A673 (cell line): ENCODE measurements around the gene MMP3. TPM values are rescaled to one million over a fixed set of nuclear protein-coding genes. Genes with fewer than 3 reads are reported as not detected.

Experiments
- BruUV-seq: library from RNA; stranded (reverse); fragments of 400-500 nt; replicated peaks from 2 replicates; lab custom pipeline; 2021; lab: Mats Ljungman, UMichigan
- CTCF ChIA-PET: fragments of 300-600 bp; sonication (Branson Sonifier 250); formaldehyde crosslinking; loops from one replicate; lab custom pipeline; 2022; ENCODE audit warnings: antibody characterized with exemption; lab: Charles Lee
- POLR2A ChIA-PET: fragments of 300-600 bp; sonication (Branson Sonifier 250); formaldehyde crosslinking; loops from one replicate; lab custom pipeline; 2022; ENCODE audit warnings: antibody characterized with exemption; ENCODE audit not compliant: low non-redundant PET; lab: Charles Lee
- DNase-seq: peaks from one replicate; pipeline ENCODE4 v3.0.0-alpha.2; 2015; ENCODE audit warnings: low spot score
- H3K27ac ChIP-seq: fragments of 200-600 bp; sonication (generic); 2 replicates; pipeline ENCODE4 v1.5.1; 2016; ENCODE audit warnings: mixed run types, low read depth, mild to moderate bottlenecking, mixed read lengths, antibody characterized with exemption, low read length; ENCODE audit not compliant: poor library complexity, severe bottlenecking
- H3K27me3 ChIP-seq: fragments of 200-600 bp; sonication (generic); replicated peaks from 2 replicates; pipeline ENCODE4 v1.6.1; 2017; ENCODE audit warnings: mixed run types, low read depth, mild to moderate bottlenecking, mixed read lengths, antibody characterized with exemption, low read length; ENCODE audit not compliant: insufficient read depth, poor library complexity
- H3K36me3 ChIP-seq: fragments of 200-600 bp; sonication (generic); 2 replicates; pipeline ENCODE4 v1.6.1; 2016; ENCODE audit warnings: mixed run types, mild to moderate bottlenecking, mixed read lengths, antibody characterized with exemption, low read length; ENCODE audit not compliant: insufficient read depth, poor library complexity, severe bottlenecking
- H3K4me1 ChIP-seq: fragments of 200-600 bp; sonication (generic); 2 replicates; pipeline ENCODE4 v1.6.1; 2017; ENCODE audit warnings: mixed run types, mild to moderate bottlenecking, mixed read lengths, antibody characterized with exemption, low read length; ENCODE audit not compliant: insufficient read depth, poor library complexity, severe bottlenecking
- H3K4me3 ChIP-seq: fragments of 200-600 bp; sonication (generic); 2 replicates; pipeline ENCODE4 v1.5.1; 2016; ENCODE audit warnings: low read depth, mixed run types, mild to moderate bottlenecking, mixed read lengths, low read length; ENCODE audit not compliant: poor library complexity, severe bottlenecking
- H3K9me3 ChIP-seq: fragments of 200-600 bp; sonication (generic); 2 replicates; pipeline ENCODE4 v1.6.1; 2016; ENCODE audit warnings: mixed run types, low read depth, mild to moderate bottlenecking, mixed read lengths, antibody characterized with exemption, low read length; ENCODE audit not compliant: poor library complexity, severe bottlenecking
- CTCF ChIP-seq: fragments of 300-800, 200-600 bp; sonication (generic); conservative IDR thresholded peaks from 2 replicates; pipeline ENCODE4 v1.5.1; 2017; ENCODE audit warnings: low read depth, mild to moderate bottlenecking, antibody characterized with exemption, low read length, moderate library complexity, mixed read lengths
- EZH2 ChIP-seq: fragments of 200-600 bp; sonication (generic); IDR thresholded peaks from 2 replicates; pipeline ENCODE4 v1.6.1; 2017; ENCODE audit warnings: borderline replicate concordance, low read depth, mild to moderate bottlenecking, mixed read lengths, antibody characterized with exemption, low read length; ENCODE audit not compliant: poor library complexity, severe bottlenecking
- intact Hi-C: fragments of 100-400 bp; cut with micrococcal nuclease; formaldehyde crosslinking; loops from one replicate; pipeline ENCODE4 v1.10.0; 2022; ENCODE audit not compliant: unreplicated experiment
- total RNA-seq: library from RNA; stranded (reverse); gene quantifications from 2 replicates; pipeline ENCODE4 v1.2.3, GENCODE V29; 2021

Gene MMP3
- total RNA-seq, 1 experiment from 2014 or later, result 1.3 TPM

GRCh38 chr11:102850973-102851745 lies 7.8 kb upstream of the MMP3 start:
- Histone ChIP-seq H3K9me3 (no peaks in the 10 kb centered on the region), H3K4me1 (peaks cover 12% of the 10 kb centered on the region), H3K27me3 (no peaks in the 10 kb centered on the region), H3K27ac (no peak overlapping the region), H3K4me3 (no peak overlapping the region), H3K36me3 (no peaks in the 10 kb centered on the region)
- no peak for TF ChIP-seq CTCF
- TF ChIP-seq EZH2, result no peak
- no TSS peak for BruUV-seq
- intact Hi-C loops, result no loop called here
- ChIA-PET POLR2A (no interaction called here), CTCF (no interaction called here)
- no peak for DNase-seq

GRCh38 chr11:102849311-102849710 lies 5.9 kb upstream of the MMP3 start:
- no peak for TF ChIP-seq CTCF
- TF ChIP-seq EZH2, result no peak
- peaks cover 19% of the 10 kb centered on the region for H3K4me1 ChIP-seq
- H3K36me3 ChIP-seq, result no peaks in the 10 kb centered on the region
- no peaks in the 10 kb centered on the region for H3K9me3 ChIP-seq
- ChIA-PET CTCF (no interaction called here), POLR2A (no interaction called here)
- DNase-seq, result no peak
- intact Hi-C loops, result no loop called here
- no peak overlapping the region for H3K27ac ChIP-seq
- no peaks in the 10 kb centered on the region for H3K27me3 ChIP-seq
- BruUV-seq, result no TSS peak
- H3K4me3 ChIP-seq, result no peak overlapping the region

- H3K4me1 ChIP-seq, result peaks cover 30% of the 10 kb centered on the region
- H3K9me3 ChIP-seq, result no peaks in the 10 kb centered on the region
- no peak overlapping the region for H3K4me3 ChIP-seq
- DNase-seq, result peak; percentile 68
- no peak overlapping the region for H3K27ac ChIP-seq
- H3K27me3 ChIP-seq, result no peaks in the 10 kb centered on the region
- no peaks in the 10 kb centered on the region for H3K36me3 ChIP-seq
- ChIA-PET CTCF (interaction anchor here (0.7 kb wide), 1 partner anchor 68 kb away, joined by 3 read pairs; no protein-coding TSS in a partner anchor), POLR2A (no interaction called here)
- no TSS peak for BruUV-seq
- intact Hi-C loops, result no loop called here
- TF ChIP-seq EZH2 (no peak), CTCF (no peak)
These were observed 2.9 kb upstream of the MMP3 start for GRCh38 chr11:102846292-102846691.
